ENCODE measurements around the gene CREB3L2. TPM values are rescaled to one million over a fixed set of nuclear protein-coding genes. Genes with fewer than 3 reads are reported as not detected.

The CREB3L2 gene
- total RNA-seq, 2 experiments from 2014 or later: 21.0 to 24.4 TPM

DNA sequence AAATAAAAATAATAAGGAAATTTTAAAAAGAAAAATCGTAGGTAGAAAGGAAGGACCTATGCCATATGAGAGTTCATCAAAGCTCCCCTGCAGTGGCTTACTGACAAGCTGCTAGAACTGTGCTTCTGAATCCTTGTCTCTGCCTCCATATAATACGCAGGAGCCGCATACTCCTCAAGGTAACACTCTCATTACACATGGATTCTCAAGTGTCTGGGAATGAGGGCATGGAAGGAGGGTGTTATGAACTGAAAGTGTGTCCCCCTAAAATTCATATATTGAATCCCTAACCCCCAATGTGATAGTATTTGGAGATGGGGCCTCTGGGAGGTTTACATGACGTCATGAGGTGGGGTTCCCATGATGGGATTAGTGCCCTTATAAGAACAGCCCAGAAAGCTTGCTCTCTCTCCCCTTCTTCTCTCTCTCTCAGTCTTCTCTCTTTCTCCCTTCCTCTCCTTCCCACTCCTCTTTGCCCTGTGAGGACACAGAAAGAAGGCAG is 35.2 kb downstream of the CREB3L2 start:
- ChIA-PET POLR2A (no interaction called here), CTCF (interaction anchor here (1.3 kb wide), 1 partner anchor 36 kb away, joined by 3 read pairs; no protein-coding TSS in a partner anchor)
- intact Hi-C loops (cut with micrococcal nuclease): no loop called here
- no peaks in the 10 kb centered on the region for H3K27me3 Mint-ChIP-seq
- TF ChIP-seq, protein P1, sequence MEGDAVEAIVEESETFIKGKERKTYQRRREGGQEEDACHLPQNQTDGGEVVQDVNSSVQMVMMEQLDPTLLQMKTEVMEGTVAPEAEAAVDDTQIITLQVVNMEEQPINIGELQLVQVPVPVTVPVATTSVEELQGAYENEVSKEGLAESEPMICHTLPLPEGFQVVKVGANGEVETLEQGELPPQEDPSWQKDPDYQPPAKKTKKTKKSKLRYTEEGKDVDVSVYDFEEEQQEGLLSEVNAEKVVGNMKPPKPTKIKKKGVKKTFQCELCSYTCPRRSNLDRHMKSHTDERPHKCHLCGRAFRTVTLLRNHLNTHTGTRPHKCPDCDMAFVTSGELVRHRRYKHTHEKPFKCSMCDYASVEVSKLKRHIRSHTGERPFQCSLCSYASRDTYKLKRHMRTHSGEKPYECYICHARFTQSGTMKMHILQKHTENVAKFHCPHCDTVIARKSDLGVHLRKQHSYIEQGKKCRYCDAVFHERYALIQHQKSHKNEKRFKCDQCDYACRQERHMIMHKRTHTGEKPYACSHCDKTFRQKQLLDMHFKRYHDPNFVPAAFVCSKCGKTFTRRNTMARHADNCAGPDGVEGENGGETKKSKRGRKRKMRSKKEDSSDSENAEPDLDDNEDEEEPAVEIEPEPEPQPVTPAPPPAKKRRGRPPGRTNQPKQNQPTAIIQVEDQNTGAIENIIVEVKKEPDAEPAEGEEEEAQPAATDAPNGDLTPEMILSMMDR (IDR thresholded peaks at IDR 0.05): no peak
- H3K36me3 Mint-ChIP-seq (ENCODE audit: low read depth): peaks cover 8% of the 10 kb centered on the region
- H3K27ac Mint-ChIP-seq: no peak overlapping the region
- H3K4me1 Mint-ChIP-seq (ENCODE audit: low read depth): peaks cover 18% of the 10 kb centered on the region
- H3K9me3 Mint-ChIP-seq: no peaks in the 10 kb centered on the region
- no peak for DNase-seq
- no peak overlapping the region for H3K4me3 Mint-ChIP-seq
- no peak for ATAC-seq

DNA sequence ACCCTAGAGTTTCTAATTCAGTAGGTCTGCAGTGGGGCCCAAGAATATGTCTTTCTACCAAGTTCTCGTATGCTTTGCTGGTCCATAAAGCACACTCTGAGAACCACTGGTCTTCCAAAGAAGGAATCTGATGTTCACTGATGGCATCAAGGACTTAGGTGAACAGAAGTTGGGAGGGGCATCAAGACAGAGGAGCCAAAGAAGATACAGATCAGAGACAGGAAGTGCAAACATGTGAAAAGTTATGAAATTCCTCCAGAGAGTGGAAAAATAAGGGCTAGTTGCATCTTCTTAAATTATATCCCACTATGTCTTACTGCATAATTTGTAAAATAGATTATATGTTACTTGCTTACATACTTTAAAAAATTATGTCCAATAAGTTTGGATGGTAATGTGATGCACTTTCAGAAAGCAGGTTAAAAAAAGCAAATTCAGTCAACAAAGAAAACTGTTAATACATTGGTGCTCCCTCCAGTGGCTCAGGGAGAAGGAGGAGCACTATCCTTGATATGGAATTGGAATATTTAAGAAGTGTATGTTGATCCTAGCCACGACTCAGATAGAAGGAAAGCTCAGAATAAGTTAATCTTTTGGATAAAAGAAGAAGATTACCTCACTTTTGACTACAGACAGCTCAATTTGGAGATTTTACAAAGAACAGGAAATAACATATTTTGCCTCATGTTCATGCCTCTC is 35.8 kb downstream of the CREB3L2 start:
- no peaks in the 10 kb centered on the region for H3K27me3 Mint-ChIP-seq
- intact Hi-C loops (cut with micrococcal nuclease): no loop called here
- no peaks in the 10 kb centered on the region for H3K9me3 Mint-ChIP-seq
- H3K27ac Mint-ChIP-seq: no peak overlapping the region
- TF ChIP-seq, protein P1 (IDR thresholded peaks at IDR 0.05): no peak
- ATAC-seq (no peak), DNase-seq (no peak)
- CTCF ChIA-PET: no interaction called here
- peaks cover 24% of the 10 kb centered on the region for H3K4me1 Mint-ChIP-seq (ENCODE audit: low read depth)
- peaks cover 8% of the 10 kb centered on the region for H3K36me3 Mint-ChIP-seq (ENCODE audit: low read depth)
- POLR2A ChIA-PET: no interaction called here
- H3K4me3 Mint-ChIP-seq: no peak overlapping the region

DNA sequence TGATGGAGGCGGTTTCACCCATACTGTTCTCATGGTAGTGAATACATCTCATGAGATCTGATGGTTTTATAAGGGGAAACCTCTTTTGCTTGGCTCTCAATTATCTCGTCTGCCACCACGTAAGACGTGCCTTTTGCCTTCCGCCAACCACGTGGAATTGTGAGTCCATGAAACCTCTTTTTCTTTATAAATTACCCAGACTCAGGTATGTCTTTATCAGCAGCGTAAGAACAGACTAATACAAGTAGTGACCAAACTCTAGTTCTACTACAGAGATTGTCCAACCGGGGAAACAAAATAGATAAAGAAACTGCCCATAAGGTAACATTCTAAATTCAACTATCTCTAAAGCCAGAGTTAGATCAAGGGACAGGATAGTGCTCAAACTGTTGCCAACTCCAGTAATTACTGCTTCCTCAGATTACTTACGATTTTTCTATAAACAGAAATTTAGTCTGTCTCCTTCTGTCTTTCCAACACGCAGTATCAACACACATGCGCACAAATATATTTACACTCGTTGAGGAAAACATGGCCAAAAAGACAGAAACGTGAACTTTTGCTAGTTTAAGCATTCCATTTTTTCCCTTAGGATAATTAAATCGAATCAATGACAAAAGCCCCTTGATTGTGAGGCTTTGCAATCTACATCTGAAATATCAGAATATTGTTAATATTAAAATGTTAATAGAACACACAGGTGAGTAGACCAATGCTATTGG is 36.9 kb downstream of the CREB3L2 start:
- Mint-ChIP-seq H3K4me1 (ENCODE audit: low read depth) (peaks cover 25% of the 10 kb centered on the region), H3K9me3 (no peaks in the 10 kb centered on the region), H3K4me3 (no peak overlapping the region), H3K27ac (no peak overlapping the region), H3K36me3 (ENCODE audit: low read depth) (peaks cover 8% of the 10 kb centered on the region), H3K27me3 (no peaks in the 10 kb centered on the region)
- DNase-seq (no peak), ATAC-seq (no peak)
- ChIA-PET CTCF (no interaction called here), POLR2A (no interaction called here)
- TF ChIP-seq, protein P1 (IDR thresholded peaks at IDR 0.05): no peak
- intact Hi-C loops (cut with micrococcal nuclease): no loop called here

DNA sequence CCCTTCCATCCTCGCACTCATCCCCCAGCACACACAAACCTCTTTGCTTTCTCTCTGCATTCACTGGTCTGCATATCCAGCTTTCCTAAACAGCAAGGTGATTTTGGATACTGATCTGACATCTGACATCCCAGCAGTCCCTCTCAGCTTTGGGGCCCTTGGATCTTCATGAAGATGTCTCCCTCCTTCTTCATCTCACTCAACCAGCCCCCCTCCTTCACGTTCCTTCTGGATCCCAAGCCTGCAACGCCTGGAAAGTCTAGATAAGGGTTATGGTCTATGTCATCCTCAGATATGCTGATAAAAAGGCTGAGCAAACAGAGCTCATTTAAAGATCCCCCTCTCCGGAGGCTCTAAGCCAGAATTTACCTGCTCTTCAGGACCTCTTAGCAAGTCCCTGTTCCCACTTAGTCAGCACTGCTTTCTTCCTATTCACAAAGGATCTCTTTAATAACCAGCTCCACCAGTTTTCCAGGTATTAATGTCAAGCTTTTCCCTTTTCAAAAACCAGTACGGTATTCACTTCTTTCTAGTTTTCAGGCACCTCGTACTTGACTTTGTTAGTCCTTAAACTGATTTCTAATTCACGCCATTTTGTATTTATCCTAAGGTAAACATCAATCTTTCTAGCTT is 38.9 kb downstream of the CREB3L2 start:
- DNase-seq: no peak
- Mint-ChIP-seq H3K9me3 (no peaks in the 10 kb centered on the region), H3K36me3 (ENCODE audit: low read depth) (peaks cover 7% of the 10 kb centered on the region), H3K27me3 (no peaks in the 10 kb centered on the region), H3K4me3 (no peak overlapping the region), H3K4me1 (ENCODE audit: low read depth) (peaks cover 25% of the 10 kb centered on the region), H3K27ac (no peak overlapping the region)
- POLR2A ChIA-PET: no interaction called here
- CTCF ChIA-PET: interaction anchor here (0.7 to 0.8 kb wide), 2 partner anchors 17 to 59 kb away, joined by 3 read pairs; no protein-coding TSS in a partner anchor
- ATAC-seq: no peak
- intact Hi-C loops (cut with micrococcal nuclease): no loop called here
- TF ChIP-seq, protein P1 (IDR thresholded peaks at IDR 0.05): no peak

DNA sequence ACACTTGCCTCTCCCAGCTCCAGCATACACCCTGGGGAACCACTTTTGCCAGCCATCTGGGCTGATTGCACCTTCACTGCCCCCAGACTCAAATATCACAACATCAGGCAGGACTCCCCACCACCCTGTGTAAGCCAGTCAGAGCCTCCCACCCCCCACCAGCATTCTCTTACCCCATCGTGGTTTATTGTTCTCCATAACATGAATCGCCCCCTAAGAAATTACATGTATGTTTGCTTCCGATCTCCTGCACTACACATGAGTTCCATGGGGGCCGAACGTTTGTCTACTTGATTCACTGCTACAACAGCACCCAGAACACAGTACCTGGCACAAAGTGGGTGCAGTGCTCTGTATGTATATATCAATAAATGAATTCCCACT is 39.4 kb downstream of the CREB3L2 start:
- intact Hi-C loops (cut with micrococcal nuclease): no loop called here
- Mint-ChIP-seq H3K4me1 (ENCODE audit: low read depth) (peaks cover 20% of the 10 kb centered on the region), H3K4me3 (no peak overlapping the region), H3K27me3 (no peaks in the 10 kb centered on the region), H3K36me3 (ENCODE audit: low read depth) (peaks cover 7% of the 10 kb centered on the region), H3K27ac (no peak overlapping the region), H3K9me3 (no peaks in the 10 kb centered on the region)
- TF ChIP-seq, protein P1 (IDR thresholded peaks at IDR 0.05): no peak
- ATAC-seq (no peak), DNase-seq (no peak)
- ChIA-PET POLR2A (no interaction called here), CTCF (no interaction called here)

All from activated CD8-positive, alpha-beta T cell treated with anti-CD3 and anti-CD28 coated beads for 36 hours (primary cell).